ENCODE measurements around the gene DCP1B.
A peak's percentile ranks its signal among the peaks of the same experiment; 100 is the strongest.

The DCP1B gene

DNA sequence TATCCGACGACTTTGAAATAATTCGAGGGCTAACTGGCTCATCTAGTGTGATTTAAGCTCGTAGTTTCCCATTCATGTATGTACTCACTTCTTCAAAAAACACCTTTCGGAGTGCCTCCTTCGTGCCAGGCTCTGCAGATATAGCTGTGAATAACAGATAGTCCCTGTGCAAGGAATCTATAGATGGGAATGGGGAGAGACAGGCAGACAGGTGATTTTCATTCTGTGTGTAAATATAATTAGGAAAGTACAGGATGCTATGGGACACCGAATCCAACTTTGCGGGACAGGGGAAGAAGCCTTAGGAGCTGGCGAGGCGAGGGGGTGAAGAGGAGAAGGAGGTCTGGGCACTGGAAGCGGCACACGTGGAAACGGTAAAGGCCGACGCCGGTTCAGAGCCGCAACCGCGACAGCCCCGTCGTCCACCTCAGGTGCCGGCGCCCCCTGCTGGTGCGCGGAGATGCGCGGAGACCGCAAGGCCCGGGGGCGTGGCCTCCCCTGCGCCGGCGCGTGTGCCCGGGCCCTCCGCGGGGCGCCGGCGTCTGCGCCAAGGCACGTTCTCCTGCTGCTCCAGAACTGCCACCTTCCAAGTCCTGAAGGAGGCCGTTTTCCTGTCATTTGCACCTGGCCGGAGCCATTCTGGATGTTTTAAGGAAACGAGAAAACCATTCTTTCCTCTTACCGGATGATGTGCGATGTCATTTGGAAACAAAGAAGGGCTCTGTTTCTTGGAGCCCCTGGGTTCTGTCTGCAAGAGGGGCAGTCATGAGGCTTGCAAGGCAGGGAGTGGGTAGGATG, 30.6 kb upstream of the DCP1B start:
- ChIA-PET POLR2A (no interaction called here), CTCF (interaction anchor here (0.7 to 2.2 kb wide), 14 partner anchors 9 to 556 kb away, joined by 3 to 10 read pairs (median 4); no protein-coding TSS in a partner anchor)
- DNase-seq (ENCODE audit: extremely low spot score): peak; percentile 92
- TF ChIP-seq CTCF (IDR thresholded peaks at IDR 0.05; ENCODE audit: control extremely low read depth, extremely low read depth, low read depth, missing control alignments): peak; percentile 92

GRCh38 chr12:2032506-2032905, 28.2 kb upstream of the DCP1B start:
- no peak for TF ChIP-seq CTCF (IDR thresholded peaks at IDR 0.05; ENCODE audit: control extremely low read depth, extremely low read depth, low read depth, missing control alignments)
- CTCF ChIA-PET: interaction anchor here (1.8 to 2.3 kb wide), 2 partner anchors 15 to 93 kb away, joined by 5 to 7 read pairs; no protein-coding TSS in a partner anchor
- POLR2A ChIA-PET: no interaction called here
- DNase-seq (ENCODE audit: extremely low spot score): no peak

- CTCF ChIA-PET: interaction anchor here (1.8 kb wide), 1 partner anchor 11 kb away, joined by 4 read pairs; no protein-coding TSS in a partner anchor
- no peak for TF ChIP-seq CTCF (IDR thresholded peaks at IDR 0.05; ENCODE audit: control extremely low read depth, extremely low read depth, low read depth, missing control alignments)
- DNase-seq (ENCODE audit: extremely low spot score): no peak
- POLR2A ChIA-PET: interaction anchor here (0.6 kb wide), 1 partner anchor 34 kb away, joined by 3 read pairs; no protein-coding TSS in a partner anchor
Observed at GRCh38 chr12:2029851-2030250, 25.6 kb upstream of the DCP1B start.

DNA sequence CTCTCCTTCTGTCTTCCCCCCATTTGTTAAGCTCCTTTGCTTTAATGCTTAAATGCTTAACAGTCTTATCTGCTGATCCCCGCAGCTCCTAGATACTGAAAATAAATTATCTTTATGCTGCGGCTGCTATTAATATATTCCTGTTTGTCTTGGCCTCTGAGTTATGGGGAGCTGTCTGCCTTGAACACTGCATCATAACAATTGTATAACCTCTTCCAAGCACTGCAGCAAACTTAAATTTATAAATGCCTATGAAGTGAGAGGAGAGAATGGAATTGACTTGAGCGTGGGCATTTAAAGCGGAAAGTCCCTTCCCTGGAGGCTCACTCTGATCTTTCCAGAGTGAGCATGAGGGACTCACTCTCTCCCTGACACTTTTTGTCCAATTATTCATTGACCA, 23.1 kb upstream of the DCP1B start:
- ChIA-PET POLR2A (no interaction called here), CTCF (interaction anchor here (0.9 to 2.5 kb wide), 3 partner anchors 9 to 33 kb away, joined by 3 to 14 read pairs (median 5); no protein-coding TSS in a partner anchor)
- TF ChIP-seq CTCF (IDR thresholded peaks at IDR 0.05; ENCODE audit: control extremely low read depth, extremely low read depth, low read depth, missing control alignments): no peak
- DNase-seq (ENCODE audit: extremely low spot score): no peak

DNA sequence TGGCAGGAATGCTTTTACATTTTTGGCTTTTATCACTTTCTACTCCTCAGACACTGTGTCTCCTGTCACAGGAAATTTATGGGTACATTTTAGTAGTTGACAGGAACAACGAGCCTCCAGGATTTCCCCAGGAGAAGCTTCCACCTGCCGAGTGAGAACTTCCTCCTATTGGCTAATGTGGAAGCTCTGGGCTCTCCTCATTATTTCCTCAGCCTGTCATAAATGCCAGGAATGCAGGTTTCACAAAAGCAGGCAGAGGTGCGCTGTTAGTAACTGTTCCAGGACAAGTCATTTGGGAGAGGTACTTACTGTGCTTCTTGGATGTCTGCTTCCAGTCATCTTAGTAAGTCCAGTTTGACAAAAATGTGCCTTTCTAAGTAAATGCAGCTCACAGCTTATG, 19.1 kb upstream of the DCP1B start:
- no peak for TF ChIP-seq CTCF (IDR thresholded peaks at IDR 0.05; ENCODE audit: control extremely low read depth, extremely low read depth, low read depth, missing control alignments)
- ChIA-PET CTCF (interaction anchor here (1.1 to 1.6 kb wide), 2 partner anchors 11 to 15 kb away, joined by 3 to 9 read pairs; no protein-coding TSS in a partner anchor), POLR2A (no interaction called here)
- no peak for DNase-seq (ENCODE audit: extremely low spot score)

GRCh38 chr12:2020511-2020910, 16.3 kb upstream of the DCP1B start:
- ChIA-PET CTCF (interaction anchor here (1.4 to 2.7 kb wide), 2 partner anchors 9 to 230 kb away, joined by 4 to 10 read pairs; no protein-coding TSS in a partner anchor), POLR2A (no interaction called here)
- DNase-seq (ENCODE audit: extremely low spot score): no peak
- no peak for TF ChIP-seq CTCF (IDR thresholded peaks at IDR 0.05; ENCODE audit: control extremely low read depth, extremely low read depth, low read depth, missing control alignments)

Measured in GM10248 (cell line).